ENCODE measurements around the gene CCDC87. TPM values are rescaled to one million over a fixed set of nuclear protein-coding genes. Genes with fewer than 3 reads are reported as not detected.
"Not testable (repeated sequence)": the region's sequence is repeated elsewhere in the genome, so short reads cannot be mapped to it uniquely, and the experiment has no call there.

CCDC87 gene
- total RNA-seq, 1 donor from 2014 or later, result 0.50 TPM

- H3K27ac ChIP-seq, result peak within 1 kb of the TSS; percentile 91
- ATAC-seq, result peak; percentile 97 to 98
- H3K4me1 ChIP-seq, result peaks cover 39% of the 10 kb centered on the region
- H3K27me3 ChIP-seq (ENCODE audit: low read depth), result no peaks in the 10 kb centered on the region
- peak within 1 kb of the TSS; percentile 81 for H3K4me3 ChIP-seq
- intact Hi-C loops (cut with DNase I), result no loop called here
- peak; percentile 99 for DNase-seq
- H3K9me3 ChIP-seq, result no peaks in the 10 kb centered on the region
- peaks cover 26% of the 10 kb centered on the region for H3K36me3 ChIP-seq
- TF ChIP-seq CTCF (IDR thresholded peaks at IDR 0.05), result no peak
These were observed 47.0 kb downstream of the CCDC87 start, which contains the start of gene ZDHHC24 for GRCh38 chr11:66545701-66546367. TSS of gene ZDHHC24 (minus strand) at chr11:66546048. CDS start at chr11:66546003, 45 bp downstream.

- H3K9me3 ChIP-seq; DNase-seq; ATAC-seq; H3K27me3 ChIP-seq (ENCODE audit: low read depth); intact Hi-C loops (cut with DNase I): not testable (repeated sequence)
- peak overlapping the region; percentile 91 for H3K27ac ChIP-seq
- peaks cover 33% of the 10 kb centered on the region for H3K36me3 ChIP-seq
- H3K4me3 ChIP-seq, result peak overlapping the region; percentile 81
- H3K4me1 ChIP-seq, result peaks cover 39% of the 10 kb centered on the region
These were observed 47.9 kb downstream of the CCDC87 start for GRCh38 chr11:66544952-66545351.

GRCh38 chr11:66543263-66544107, 49.4 kb downstream of the CCDC87 start:
- H3K36me3 ChIP-seq, result peaks cover 48% of the 10 kb centered on the region
- peak; percentile 53 for TF ChIP-seq CTCF (IDR thresholded peaks at IDR 0.05)
- intact Hi-C loops (cut with DNase I), result no loop called here
- H3K9me3 ChIP-seq, result no peaks in the 10 kb centered on the region
- peak overlapping the region; percentile 70 for H3K27ac ChIP-seq
- no peaks in the 10 kb centered on the region for H3K27me3 ChIP-seq (ENCODE audit: low read depth)
- no peak for ATAC-seq
- peaks cover 39% of the 10 kb centered on the region for H3K4me1 ChIP-seq
- peak; percentile 66 for DNase-seq
- peak overlapping the region; percentile 17 for H3K4me3 ChIP-seq

GRCh38 chr11:66542362-66542761, 50.5 kb downstream of the CCDC87 start:
- H3K36me3 ChIP-seq, result peaks cover 51% of the 10 kb centered on the region
- intact Hi-C loops (cut with DNase I), result no loop called here
- no peaks in the 10 kb centered on the region for H3K9me3 ChIP-seq
- ATAC-seq, result no peak
- no peak for DNase-seq
- H3K27me3 ChIP-seq (ENCODE audit: low read depth), result no peaks in the 10 kb centered on the region
- H3K27ac ChIP-seq, result no peak overlapping the region
- H3K4me1 ChIP-seq, result peaks cover 39% of the 10 kb centered on the region
- no peak for TF ChIP-seq CTCF (IDR thresholded peaks at IDR 0.05)
- no peak overlapping the region for H3K4me3 ChIP-seq

- Histone ChIP-seq H3K27ac (no peak overlapping the region), H3K36me3 (peaks cover 55% of the 10 kb centered on the region), H3K4me3 (no peak overlapping the region), H3K9me3 (no peaks in the 10 kb centered on the region), H3K27me3 (ENCODE audit: low read depth) (no peaks in the 10 kb centered on the region), H3K4me1 (peaks cover 37% of the 10 kb centered on the region)
- intact Hi-C loops (cut with DNase I), result no loop called here
- ATAC-seq, result no peak
- no peak for DNase-seq
- no peak for TF ChIP-seq CTCF (IDR thresholded peaks at IDR 0.05)
These were observed 51.0 kb downstream of the CCDC87 start for GRCh38 chr11:66541892-66542291.

GRCh38 chr11:66540598-66540997, 52.3 kb downstream of the CCDC87 start:
- H3K9me3 ChIP-seq; intact Hi-C loops (cut with DNase I); H3K4me3 ChIP-seq; H3K27me3 ChIP-seq (ENCODE audit: low read depth); ATAC-seq; H3K27ac ChIP-seq; DNase-seq: not testable (repeated sequence)
- H3K36me3 ChIP-seq, result peaks cover 65% of the 10 kb centered on the region
- peaks cover 30% of the 10 kb centered on the region for H3K4me1 ChIP-seq

Other genes with a start within 250 kb of the CCDC87 start
- gene BRMS1, start 248.0 kb downstream of the CCDC87 start, total RNA-seq, result 37.8 TPM
- gene B4GAT1, start 245.4 kb downstream of the CCDC87 start, total RNA-seq, result 22.6 TPM
- 10.6 TPM for gene SLC29A2, start 221.3 kb downstream of the CCDC87 start, total RNA-seq
- gene NPAS4, start 172.0 kb downstream of the CCDC87 start, total RNA-seq, result not detected
- 32.7 TPM for gene MRPL11, start 154.2 kb downstream of the CCDC87 start, total RNA-seq
- 21.4 TPM for gene PELI3, start 126.2 kb downstream of the CCDC87 start, total RNA-seq
- 32.7 TPM for gene DPP3, start 112.6 kb downstream of the CCDC87 start, total RNA-seq
- gene BBS1, start 82.4 kb downstream of the CCDC87 start, total RNA-seq, result 41.4 TPM
- gene ZDHHC24, start 47.0 kb downstream of the CCDC87 start, total RNA-seq, result 14.9 TPM
- gene ACTN3, start 46.2 kb downstream of the CCDC87 start, total RNA-seq, result 0.24 TPM
- gene CTSF, start 24.5 kb downstream of the CCDC87 start, total RNA-seq, result 31.2 TPM
- gene CCS, start 122 bp upstream of the CCDC87 start, total RNA-seq, result 40.5 TPM
- 93.4 TPM for gene RBM14, start 23.6 kb upstream of the CCDC87 start, total RNA-seq
- 107 TPM for gene RBM4, start 45.6 kb upstream of the CCDC87 start, total RNA-seq
- 17.6 TPM for gene RBM4B, start 84.8 kb upstream of the CCDC87 start, total RNA-seq
- gene SPTBN2, start 136.2 kb upstream of the CCDC87 start, total RNA-seq, result 6.4 TPM